Hindlimb muscle (tissue), 1 donor: ENCODE data around the gene MRPL27. TPM values are rescaled to one million over a fixed set of nuclear protein-coding genes. Genes with fewer than 3 reads are reported as not detected.

Experiments
- polyA plus RNA-seq: library from polyadenylated mRNA; unstranded; fragments of 120-200 nt; gene quantifications from one replicate; pipeline ENCODE4 v1.2.1, GENCODE V29; 2013; ENCODE audit not compliant: insufficient read length

The MRPL27 gene
- polyA plus RNA-seq, 1 donor = 52.5 TPM

Other genes starting within 250 kb of the MRPL27 start
- gene SAMD14, start 243.0 kb downstream of the MRPL27 start, polyA plus RNA-seq = 4.0 TPM
- gene PPP1R9B, start 222.5 kb downstream of the MRPL27 start, polyA plus RNA-seq = 41.1 TPM
- gene SGCA, start 207.2 kb downstream of the MRPL27 start, polyA plus RNA-seq = 424 TPM
- gene COL1A1, start 171.6 kb downstream of the MRPL27 start, polyA plus RNA-seq = 3,874 TPM
- 1.8 TPM for gene TMEM92, start 98.7 kb downstream of the MRPL27 start, polyA plus RNA-seq
- 27.3 TPM for gene XYLT2, start 27.1 kb downstream of the MRPL27 start, polyA plus RNA-seq
- gene EME1, start within 50 bp of the MRPL27 start, polyA plus RNA-seq = 4.9 TPM
- 45.1 TPM for gene LRRC59, start 24.3 kb upstream of the MRPL27 start, polyA plus RNA-seq
- 85.4 TPM for gene ACSF2, start 53.0 kb upstream of the MRPL27 start, polyA plus RNA-seq
- gene CHAD, start 95.7 kb upstream of the MRPL27 start, polyA plus RNA-seq = 4.4 TPM
- gene RSAD1, start 105.7 kb upstream of the MRPL27 start, polyA plus RNA-seq = 36.9 TPM
- gene MYCBPAP, start 135.3 kb upstream of the MRPL27 start, polyA plus RNA-seq = 1.0 TPM
- gene EPN3, start 159.6 kb upstream of the MRPL27 start, polyA plus RNA-seq = 1.5 TPM
- 31.4 TPM for gene SPATA20, start 174.0 kb upstream of the MRPL27 start, polyA plus RNA-seq
- gene CACNA1G, start 187.5 kb upstream of the MRPL27 start, polyA plus RNA-seq = 4.8 TPM